GM12878 (cell line): ENCODE results near the gene RHBDD1. TPM values are rescaled to one million over a fixed set of nuclear protein-coding genes. Genes with fewer than 3 reads are reported as not detected.

Source experiments
- ATAC-seq: fragments of 200-7000 bp; cut with Tn5 transposase; 3 replicates; pipeline ENCODE4 v1.9.1; 2020; ENCODE audit warnings: mild to moderate bottlenecking, moderate library complexity
- BruUV-seq: library from RNA; stranded (reverse); fragments of 400-500 nt; replicated peaks from 2 replicates; lab custom pipeline; 2021; lab: Mats Ljungman, UMichigan
- CTCF ChIA-PET: fragments of 300-600 bp; sonication (Branson Sonifier 250); formaldehyde crosslinking; extraction: SDS; loops from one replicate; lab custom pipeline; 2021; ENCODE audit warnings: inconsistent platforms; lab: Yijun Ruan, JAX
- POLR2A ChIA-PET: fragments of 350-600 bp; formaldehyde crosslinking; extraction: SDS; loops from one replicate; lab custom pipeline; 2021; ENCODE audit warnings: inconsistent platforms; lab: Charles Lee
- RAD21 ChIA-PET: fragments of 300-600 bp; sonication (Branson Sonifier 250); formaldehyde crosslinking; loops from one replicate; lab custom pipeline; 2023; ENCODE audit warnings: antibody characterized with exemption; ENCODE audit not compliant: unreplicated experiment; lab: Charles Lee
- SMC1A ChIA-PET: fragments of 300-600 bp; sonication (Branson Sonifier 250); formaldehyde crosslinking; loops from one replicate; lab custom pipeline; 2023; ENCODE audit not compliant: unreplicated experiment, uncharacterized antibody; lab: Charles Lee
- DNase-seq: peaks from one replicate; pipeline ENCODE4 v3.0.0-alpha.2; 2011; ENCODE audit warnings: low read depth, low spot score
- FAIRE-seq: peaks from 3 replicates; lab custom pipeline; 2011; peaks lifted over from hg19 to GRCh38; lab: Jason Lieb, UNC
- H2AFZ ChIP-seq: 2 replicates; pipeline ENCODE4 v1.6.0; 2011; ENCODE audit warnings: low read depth, low read length, control low read depth; ENCODE audit not compliant: control insufficient read depth
- H3K27ac ChIP-seq: 2 replicates; pipeline ENCODE4 v1.5.1; 2011; ENCODE audit warnings: control low read depth; ENCODE audit not compliant: control insufficient read depth, insufficient read depth
- H3K27me3 ChIP-seq, 2 experiments: replicated peaks in 1 of 2; 2 replicates each; pipeline versions ENCODE4 v1.6.0 to v1.6.1; 2011; ENCODE audit warnings: low read length in 1 of 2; ENCODE audit not compliant: control insufficient read depth in 2 of 2, insufficient read depth in 2 of 2
- H3K36me3 ChIP-seq, 2 experiments: 2 replicates each; pipeline ENCODE4 v1.5.1; 2011; ENCODE audit warnings: low read length in 1 of 2; ENCODE audit not compliant: control insufficient read depth in 2 of 2, insufficient read depth in 2 of 2
- H3K4me1 ChIP-seq: 2 replicates; pipeline ENCODE4 v1.6.1; 2011; ENCODE audit warnings: mild to moderate bottlenecking, low read length, moderate library complexity, mixed read lengths; ENCODE audit not compliant: control insufficient read depth, insufficient read depth
- H3K4me2 ChIP-seq: 2 replicates; pipeline ENCODE4 v1.6.0; 2011; ENCODE audit warnings: control low read depth; ENCODE audit not compliant: control insufficient read depth, insufficient read depth
- H3K4me3 ChIP-seq: fragments of 200-600 bp; sonication (generic); 2 replicates; pipeline ENCODE4 v1.5.1; 2016
- H3K79me2 ChIP-seq: 2 replicates; pipeline ENCODE4 v1.6.0; 2011; ENCODE audit warnings: low read length; ENCODE audit not compliant: control insufficient read depth, insufficient read depth
- H3K9ac ChIP-seq: 2 replicates; pipeline ENCODE4 v1.8.0; 2011; ENCODE audit warnings: low read length, control low read depth, mixed read lengths; ENCODE audit not compliant: control insufficient read depth, insufficient read depth
- H3K9me3 ChIP-seq: replicated peaks from 3 replicates; pipeline ENCODE4 v1.5.1; 2011; ENCODE audit warnings: mild to moderate bottlenecking, low read length; ENCODE audit not compliant: control insufficient read depth, insufficient read depth
- H4K20me1 ChIP-seq: 2 replicates; pipeline ENCODE4 v1.6.0; 2011; ENCODE audit not compliant: control insufficient read depth, insufficient read depth
- CUX1 ChIP-seq: IDR thresholded peaks from 2 replicates; pipeline ENCODE4 v1.6.1; 2012; ENCODE audit warnings: improper control_type of control experiment, low read depth, low read length; ENCODE audit not compliant: insufficient replicate concordance
- HDAC6 ChIP-seq: fragments of 200-600 bp; sonication (generic); IDR thresholded peaks from one replicate; pipeline ENCODE4 v1.8.0; 2017; ENCODE audit warnings: antibody characterized with exemption; ENCODE audit not compliant: unreplicated experiment
- JUND ChIP-seq: IDR thresholded peaks from 2 replicates; pipeline ENCODE4 v1.6.1; 2012; ENCODE audit warnings: low read depth, mild to moderate bottlenecking, low read length, improper control_type of control experiment, moderate library complexity
- PBX3 ChIP-seq: IDR thresholded peaks from 2 replicates; pipeline ENCODE4 v1.6.1; 2011; ENCODE audit warnings: mild to moderate bottlenecking, low read depth, low read length, moderate library complexity; ENCODE audit not compliant: insufficient replicate concordance
- PML ChIP-seq: IDR thresholded peaks from 2 replicates; pipeline ENCODE4 v1.6.1; 2012; ENCODE audit warnings: low read length, inconsistent platforms
- POLR2A ChIP-seq: IDR thresholded peaks from 2 replicates; pipeline ENCODE4 v1.6.1; 2011; ENCODE audit warnings: low read depth, mild to moderate bottlenecking, low read length
- SP1 ChIP-seq: IDR thresholded peaks from one replicate; pipeline ENCODE4 v1.6.1; 2011; ENCODE audit warnings: low read depth, low read length
- SREBF1 ChIP-seq: IDR thresholded peaks from 2 replicates; pipeline ENCODE4 v1.6.1; 2012; ENCODE audit warnings: mild to moderate bottlenecking, low read length
- USF2 ChIP-seq: IDR thresholded peaks from 2 replicates; pipeline ENCODE4 v1.6.1; 2011; ENCODE audit warnings: low read depth, low read length, improper control_type of control experiment, borderline replicate concordance
- ZNF622 ChIP-seq: fragments of 450-650 bp; IDR thresholded peaks from 2 replicates; pipeline ENCODE4 v1.6.1; 2017; ENCODE audit warnings: mild to moderate bottlenecking, inconsistent platforms
- WGBS: methylation state at CpG from one replicate; pipeline ENCODE4 v1.1.6; 2016; ENCODE audit warnings: low lambda C conversion rate; ENCODE audit not compliant: insufficient replicate concordance, insufficient coverage; ENCODE audit errors: missing lambda C conversion rate; 5-methylcytosine and 5-hydroxymethylcytosine counted together
- in situ Hi-C: fragments of 300-500 bp; cut with MboI; formaldehyde crosslinking; loops from 9 replicates; pipeline ENCODE4 v1.14.3; 2018; ENCODE audit warnings: mixed read lengths
- intact Hi-C: fragments of 100-400 bp; cut with micrococcal nuclease; formaldehyde crosslinking; loops from one replicate; pipeline ENCODE4 v1.14.2; 2022; ENCODE audit not compliant: unreplicated experiment
- polyA plus RNA-seq, 11 experiments: library from polyadenylated mRNA; depleted of rRNA in 4 of 11; unstranded in 6 of 11; stranded (reverse) in 5 of 11; fragments of >200 nt; fragmentation: Nextera tagmentation in 4 of 11; fragmentation: Illumina TruSeq in 1 of 11; extraction: Ambion mirVana in 4 of 11; extraction: Trizol in 1 of 11; gene quantifications; 1 replicate in 1 of 11; 2 replicates in 10 of 11; pipeline versions ENCODE4 v1.2.1 to v1.2.3, GENCODE V29; 2011 to 2016; ENCODE audit warnings: inconsistent platforms in 2 of 11, missing spikeins in 2 of 11, low read depth in 1 of 11
- total RNA-seq, 4 experiments: library from RNA; depleted of rRNA in 3 of 4; stranded (reverse); fragments of >200 nt in 3 of 4; fragmentation: Illumina TruSeq in 1 of 4; extraction: Trizol in 1 of 4; gene quantifications; 2 replicates each; pipeline versions ENCODE4 v1.2.1 to v1.2.3, GENCODE V29; 2013 to 2021

The RHBDD1 gene
- total and polyA plus RNA-seq, 10 of the 15 experiments (the other 5 are each of a cell fraction or from before 2014, with no cell fraction given): 7.1 to 36.4 (median 14.7) TPM

GRCh38 chr2:226953826-226954225 lies 118.0 kb downstream of the RHBDD1 start:
- ATAC-seq: no peak
- no peaks in the 10 kb centered on the region for H4K20me1 ChIP-seq
- TF ChIP-seq ZNF622 (no peak), SP1 (no peak), USF2 (no peak), PBX3 (no peak), SREBF1 (no peak), PML (no peak), POLR2A (no peak), HDAC6 (no peak), JUND (no peak), CUX1 (no peak)
- TF ChIP-seq, all 136 proteins: peak for 0
- ChIA-PET RAD21 (no interaction called here), POLR2A (no interaction called here), CTCF (no interaction called here), SMC1A (interaction anchor here (1.1 to 1.2 kb wide), 3 partner anchors 13 to 114 kb away, joined by 3 to 4 read pairs (median 4); no protein-coding TSS in a partner anchor)
- no peaks in the 10 kb centered on the region for H3K36me3 ChIP-seq
- H2AFZ ChIP-seq: no peak overlapping the region
- FAIRE-seq (no peak), DNase-seq (no peak)
- H3K27ac ChIP-seq: no peak overlapping the region
- intact Hi-C loops: no loop called here
- in situ Hi-C loops: no loop called here
- WGBS: 86% methylated on average over 6 of the region's 6 CpGs
- no peak overlapping the region for H3K9ac ChIP-seq
- H3K27me3 ChIP-seq: no peaks in the 10 kb centered on the region
- H3K79me2 ChIP-seq: no peaks in the 10 kb centered on the region
- no peak overlapping the region for H3K4me2 ChIP-seq
- no TSS peak for BruUV-seq
- no peak overlapping the region for H3K4me3 ChIP-seq
- H3K9me3 ChIP-seq: no peaks in the 10 kb centered on the region
- H3K4me1 ChIP-seq: no peaks in the 10 kb centered on the region
